Activated T-helper 1 cell treated with anti-CD3 and anti-CD28 coated beads, Interleukin-12 subunit alpha, Interleukin-12 subunit beta, Interleukin-2, Interleukin-4 antibody, amounts not matched to agents 30 ng/mL and 10 ng/mL and 1 ng/mL, durations not matched to agents 14 hours and 24 hours and 36 hours (primary cell): ENCODE measurements around the gene MAP3K19. TPM values are rescaled to one million over a fixed set of nuclear protein-coding genes. Genes with fewer than 3 reads are reported as not detected.

ENCODE experiments used
- total RNA-seq: library from RNA; stranded (reverse); gene quantifications from 2 replicates; pipeline ENCODE4 v1.2.3, GENCODE V29; 2022

The MAP3K19 gene
- total RNA-seq, 1 donor from 2014 or later, result not detected

Other genes starting within 250 kb of the MAP3K19 start
- not detected in 2 replicates for gene ACMSD, start 208.8 kb downstream of the MAP3K19 start, total RNA-seq
- 41.4 and 43.7 TPM in 2 replicates for gene CCNT2, start 128.6 kb downstream of the MAP3K19 start, total RNA-seq
- 23.4 and 25.6 TPM in 2 replicates for gene RAB3GAP1, start 4.8 kb upstream of the MAP3K19 start, total RNA-seq